H1 (cell line): ENCODE data around the gene MS4A3. TPM values are rescaled to one million over a fixed set of nuclear protein-coding genes. Genes with fewer than 3 reads are reported as not detected.
"Not testable (repeated sequence)": the region's sequence is repeated elsewhere in the genome, so short reads cannot be mapped to it uniquely, and the experiment has no call there.

ENCODE experiments used
- CTCF ChIA-PET: fragments of 300-600 bp; sonication (Branson Sonifier 250); formaldehyde crosslinking; loops from one replicate; lab custom pipeline; 2021; ENCODE audit not compliant: partially characterized antibody; lab: Charles Lee
- POLR2A ChIA-PET: fragments of 300-600 bp; sonication (Branson Sonifier 250); formaldehyde crosslinking; loops from one replicate; lab custom pipeline; 2021; ENCODE audit warnings: inconsistent platforms; ENCODE audit not compliant: partially characterized antibody; lab: Charles Lee
- DNase-seq, 2 experiments: peaks; one replicate each; pipeline versions ENCODE4 v3.0.0 to v3.0.0-alpha.2; 2010 to 2022; ENCODE audit warnings: low spot score in 2 of 2, low read depth in 1 of 2, mixed read lengths in 1 of 2
- FAIRE-seq: peaks from 2 replicates; lab custom pipeline; 2011; peaks lifted over from hg19 to GRCh38; lab: Jason Lieb, UNC
- H2AFZ ChIP-seq: 2 replicates; pipeline ENCODE4 v1.8.1; 2012; ENCODE audit warnings: low read length, inconsistent platforms
- H2AK5ac ChIP-seq: 2 replicates; pipeline ENCODE4 v1.6.1; 2013; ENCODE audit warnings: low read depth, low read length
- H2BK120ac ChIP-seq: replicated peaks from 2 replicates; pipeline ENCODE3; 2013; ENCODE audit warnings: low read depth, low read length, inconsistent platforms
- H2BK12ac ChIP-seq: 2 replicates; pipeline ENCODE4 v1.6.1; 2013; ENCODE audit warnings: low read depth, low read length
- H2BK15ac ChIP-seq: 2 replicates; pipeline ENCODE4 v1.6.1; 2013; ENCODE audit warnings: low read length
- H2BK20ac ChIP-seq: 2 replicates; pipeline ENCODE4 v1.6.1; 2013; ENCODE audit warnings: low read length
- H2BK5ac ChIP-seq: 2 replicates; pipeline ENCODE4 v1.6.1; 2013; ENCODE audit warnings: low read depth, low read length
- H3K14ac ChIP-seq: 2 replicates; pipeline ENCODE4 v1.6.1; 2013; ENCODE audit warnings: inconsistent platforms; ENCODE audit not compliant: insufficient read length
- H3K18ac ChIP-seq: 2 replicates; pipeline ENCODE4 v1.6.1; 2013; ENCODE audit warnings: low read length; ENCODE audit errors: extremely low read depth
- H3K23ac ChIP-seq: 2 replicates; pipeline ENCODE4 v1.6.1; 2013; ENCODE audit warnings: inconsistent platforms; ENCODE audit not compliant: insufficient read length
- H3K23me2 ChIP-seq: 2 replicates; pipeline ENCODE4 v1.6.1; 2013; ENCODE audit warnings: low read depth, low read length
- H3K27ac ChIP-seq: 2 replicates; pipeline ENCODE4 v1.6.1; 2011; ENCODE audit warnings: low read depth, low read length, inconsistent platforms
- H3K27me3 ChIP-seq, 4 experiments: replicated peaks in 1 of 4; 1 replicate in 1 of 4; 2 replicates in 3 of 4; pipeline versions ENCODE4 v1.6.1 to v1.8.1; 2011 to 2013; ENCODE audit warnings: low read length in 3 of 4, mild to moderate bottlenecking in 3 of 4, inconsistent platforms in 2 of 4, mixed read lengths in 2 of 4, moderate library complexity in 1 of 4; ENCODE audit not compliant: control insufficient read depth in 3 of 4, insufficient read depth in 3 of 4; ENCODE audit errors: extremely low read depth in 1 of 4
- H3K36me3 ChIP-seq, 4 experiments: 2 replicates each; pipeline versions ENCODE4 v1.6.1 to v1.8.1; 2011 to 2013; ENCODE audit warnings: mild to moderate bottlenecking in 4 of 4, low read length in 3 of 4, moderate library complexity in 2 of 4, control low read depth in 1 of 4, inconsistent platforms in 1 of 4; ENCODE audit not compliant: insufficient read depth in 4 of 4, control insufficient read depth in 2 of 4
- H3K4ac ChIP-seq: replicated peaks from 2 replicates; pipeline ENCODE3; 2013; ENCODE audit warnings: low read length, low read depth, mixed read lengths, inconsistent platforms; ENCODE audit not compliant: insufficient read length
- H3K4me1 ChIP-seq, 4 experiments: replicated peaks in 1 of 4; 1 replicate in 1 of 4; 2 replicates in 3 of 4; pipeline versions ENCODE4 v1.6.1 to v1.8.1; 2011 to 2013; ENCODE audit warnings: low read length in 3 of 4, inconsistent platforms in 2 of 4, mixed read lengths in 1 of 4; ENCODE audit not compliant: insufficient read depth in 4 of 4, control insufficient read depth in 3 of 4
- H3K4me2 ChIP-seq, 2 experiments: 2 replicates each; pipeline versions ENCODE4 v1.6.1 to v1.8.1; 2011 to 2013; ENCODE audit warnings: low read depth in 2 of 2, low read length in 2 of 2, control low read depth in 1 of 2, inconsistent platforms in 1 of 2, mild to moderate bottlenecking in 1 of 2; ENCODE audit not compliant: insufficient read depth in 1 of 2
- H3K4me3 ChIP-seq, 4 experiments: fragments of 200-600, 300-600 bp in 1 of 4; sonication (generic), shearing (Covaris generic), sonication (Bioruptor Twin) in 1 of 4; 2 replicates each; pipeline versions ENCODE4 v1.5.1 to v1.8.1; 2011 to 2016; ENCODE audit warnings: low read length in 4 of 4, low read depth in 3 of 4, control low read depth in 2 of 4, inconsistent platforms in 2 of 4, mild to moderate bottlenecking in 2 of 4, mixed read lengths in 1 of 4, moderate library complexity in 1 of 4; ENCODE audit not compliant: insufficient read depth in 2 of 4; ENCODE audit errors: extremely low read depth in 1 of 4
- H3K56ac ChIP-seq: replicated peaks from 2 replicates; pipeline ENCODE3; 2013; ENCODE audit warnings: low read depth, mild to moderate bottlenecking, mixed read lengths, low read length, inconsistent platforms; ENCODE audit not compliant: insufficient read length
- H3K79me1 ChIP-seq: 2 replicates; pipeline ENCODE4 v1.6.1; 2013; ENCODE audit warnings: low read depth, low read length, control low read depth
- H3K79me2 ChIP-seq, 2 experiments: 2 replicates each; pipeline versions ENCODE4 v1.6.1 to v1.8.1; 2012 to 2013; ENCODE audit warnings: low read length in 2 of 2, mild to moderate bottlenecking in 2 of 2, inconsistent platforms in 1 of 2; ENCODE audit not compliant: insufficient read depth in 2 of 2, control insufficient read depth in 1 of 2
- H3K9ac ChIP-seq, 4 experiments: replicated peaks in 1 of 4; 1 replicate in 1 of 4; 2 replicates in 3 of 4; pipeline versions ENCODE4 v1.6.1 to v1.8.1; 2011 to 2013; ENCODE audit warnings: low read depth in 3 of 4, low read length in 3 of 4, control low read depth in 2 of 4, mild to moderate bottlenecking in 2 of 4, moderate library complexity in 2 of 4, inconsistent platforms in 1 of 4; ENCODE audit errors: extremely low read depth in 1 of 4
- H3K9me3 ChIP-seq, 2 experiments: 2 replicates each; pipeline versions ENCODE4 v1.6.1 to v1.8.1; 2012 to 2013; ENCODE audit warnings: mild to moderate bottlenecking in 2 of 2, moderate library complexity in 2 of 2, control low read depth in 1 of 2, inconsistent platforms in 1 of 2, low read depth in 1 of 2, low read length in 1 of 2, mixed read lengths in 1 of 2; ENCODE audit not compliant: insufficient read depth in 2 of 2
- H4K20me1 ChIP-seq, 2 experiments: replicated peaks in 1 of 2; 2 replicates each; pipeline versions ENCODE3 to v1.8.1; 2011 to 2013; ENCODE audit warnings: inconsistent platforms in 2 of 2, low read length in 2 of 2, mild to moderate bottlenecking in 1 of 2; ENCODE audit not compliant: insufficient read depth in 2 of 2, control insufficient read depth in 1 of 2
- H4K5ac ChIP-seq: 2 replicates; pipeline ENCODE4 v1.6.1; 2013; ENCODE audit warnings: low read length, low read depth, mixed read lengths, inconsistent platforms; ENCODE audit not compliant: insufficient read length
- H4K8ac ChIP-seq: 2 replicates; pipeline ENCODE4 v1.8.0; 2013; ENCODE audit warnings: mild to moderate bottlenecking, moderate library complexity, low read length, inconsistent platforms; ENCODE audit not compliant: insufficient read depth; ENCODE audit errors: extremely low read depth
- H4K91ac ChIP-seq: replicated peaks from 2 replicates; pipeline ENCODE3; 2013; ENCODE audit warnings: low read length, mixed read lengths, inconsistent platforms; ENCODE audit not compliant: insufficient read length
- WGBS, 2 experiments: shearing (Covaris generic) in 1 of 2; methylation state at CpG; one replicate each; pipeline versions ENCODE4 v1.1.6 to v1.1.7; 2013 to 2015; ENCODE audit warnings: low lambda C conversion rate in 2 of 2, mixed read lengths in 2 of 2, inconsistent platforms in 1 of 2, low coverage in 1 of 2, missing lambda C conversion rate in 1 of 2; ENCODE audit not compliant: insufficient replicate concordance in 2 of 2, insufficient coverage in 1 of 2, insufficient read length in 1 of 2; ENCODE audit errors: extremely low coverage in 1 of 2, missing lambda C conversion rate in 1 of 2; 5-methylcytosine and 5-hydroxymethylcytosine counted together
- polyA plus RNA-seq, 7 experiments: library from polyadenylated mRNA; depleted of rRNA in 3 of 7; stranded (reverse) in 5 of 7; unstranded in 2 of 7; fragments of >200 nt in 5 of 7; fragments of 200-250 nt in 2 of 7; gene quantifications; 1 replicate in 5 of 7; 2 replicates in 1 of 7; 4 replicates in 1 of 7; pipeline versions ENCODE4 v1.2.1 to v1.2.3, GENCODE V29; 2011 to 2013; ENCODE audit warnings: missing spikeins in 2 of 7, mixed read lengths in 2 of 7
- total RNA-seq: library from RNA; stranded (reverse); fragmentation: NEBNext Ultra II Directional; extraction: Animal tissue kit (Norgen Biotek cat#: 25700); gene quantifications from 2 replicates; pipeline ENCODE4 v1.2.1, GENCODE V29; 2021

MS4A3 gene
- total and polyA plus RNA-seq, 2 of the 8 experiments (the other 6 are each of a cell fraction or from before 2014, with no cell fraction given): not detected

GRCh38 chr11:60101368-60101767, 44.9 kb downstream of the MS4A3 start:
- H3K18ac ChIP-seq, H3K23ac ChIP-seq, H2AK5ac ChIP-seq, H3K9me3 ChIP-seq, H4K5ac ChIP-seq, H2BK12ac ChIP-seq, H4K8ac ChIP-seq, H4K20me1 ChIP-seq, DNase-seq, H3K4me3 ChIP-seq, H3K27me3 ChIP-seq, H3K4ac ChIP-seq, H3K36me3 ChIP-seq, H3K56ac ChIP-seq, H3K9ac ChIP-seq, FAIRE-seq, H3K23me2 ChIP-seq, H2BK5ac ChIP-seq, H2BK120ac ChIP-seq, H3K79me1 ChIP-seq, H3K4me2 ChIP-seq, H2BK20ac ChIP-seq, H3K14ac ChIP-seq, H3K4me1 ChIP-seq, H3K27ac ChIP-seq, CTCF ChIA-PET, H4K91ac ChIP-seq, POLR2A ChIA-PET, H2BK15ac ChIP-seq, H2AFZ ChIP-seq, H3K79me2 ChIP-seq: not testable (repeated sequence)
- WGBS, 2 experiments: 92% methylated on average over 10 of the region's 11 CpGs; no CpG with 5 or more reads in 1 of the 2 experiments

DNA sequence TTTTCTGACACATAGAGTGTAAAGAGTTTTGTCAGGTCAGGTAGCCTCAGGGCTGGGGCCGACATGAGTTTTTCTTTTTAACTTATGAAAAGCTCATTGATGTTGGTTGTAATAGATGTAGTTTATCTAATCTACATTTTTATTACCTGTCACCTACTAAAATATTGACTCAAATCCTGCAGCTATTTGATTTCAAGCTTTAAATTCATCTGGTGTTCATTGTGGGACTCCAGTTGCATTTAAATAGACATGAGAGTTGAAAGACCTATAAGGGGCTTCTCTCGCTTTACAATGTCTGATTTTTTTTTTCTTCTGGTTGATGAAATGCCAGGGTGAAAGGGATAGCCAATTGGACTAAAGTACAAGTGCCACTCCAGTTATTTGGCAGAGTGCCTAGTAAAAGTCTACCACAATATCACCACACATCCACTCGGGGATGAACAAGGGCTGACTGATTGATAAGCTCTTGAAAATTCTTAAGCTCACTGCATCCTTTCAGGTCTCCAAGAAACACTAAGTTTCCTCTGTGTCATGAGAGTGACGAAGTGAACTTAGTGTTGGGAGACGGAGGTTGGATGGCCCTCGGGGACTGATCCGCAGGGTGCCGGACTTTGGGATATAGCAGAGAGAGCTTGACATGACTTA, 48.1 kb downstream of the MS4A3 start:
- H2AK5ac ChIP-seq, H3K23me2 ChIP-seq, H2AFZ ChIP-seq, H3K4ac ChIP-seq, H2BK15ac ChIP-seq, H4K20me1 ChIP-seq, FAIRE-seq, H3K79me2 ChIP-seq, H2BK12ac ChIP-seq, H3K4me1 ChIP-seq, H3K79me1 ChIP-seq, H3K9me3 ChIP-seq, H3K4me2 ChIP-seq, H3K18ac ChIP-seq, POLR2A ChIA-PET, H3K23ac ChIP-seq, H2BK20ac ChIP-seq, H4K5ac ChIP-seq, H3K9ac ChIP-seq, H3K27me3 ChIP-seq, H3K27ac ChIP-seq, H3K56ac ChIP-seq, H3K14ac ChIP-seq, H3K36me3 ChIP-seq, H2BK5ac ChIP-seq, DNase-seq, H4K8ac ChIP-seq, H2BK120ac ChIP-seq, H4K91ac ChIP-seq, H3K4me3 ChIP-seq: not testable (repeated sequence)
- 90% methylated on average over 8 of the region's 8 CpGs; no CpG with 5 or more reads in 1 of the 2 experiments for WGBS, 2 experiments
- CTCF ChIA-PET: interaction anchor here (0.6 to 1.2 kb wide), 3 partner anchors 11 to 86 kb away, joined by 3 to 6 read pairs (median 4); no protein-coding TSS in a partner anchor
